GM19324 (cell line): Measurements from ENCODE around the gene HK1.
"Not testable (repeated sequence)": the region's sequence is repeated elsewhere in the genome, so short reads cannot be mapped to it uniquely, and the experiment has no call there.

ENCODE experiments used
- ATAC-seq: cut with Tn5 transposase; IDR thresholded peaks from one replicate; pipeline ENCODE4 v1.9.1; 2021; ENCODE audit warnings: mild to moderate bottlenecking, moderate library complexity; ENCODE audit not compliant: unreplicated experiment, low FRiP score

HK1 gene

GRCh38 chr10:69325637-69326523 is 47.6 kb downstream of the HK1 start:
- not testable (repeated sequence) for ATAC-seq

- ATAC-seq = no peak
Measured at GRCh38 chr10:69326692-69327091, 48.4 kb downstream of the HK1 start.

GRCh38 chr10:69327463-69328379 is 49.4 kb downstream of the HK1 start:
- peak; percentile 78 for ATAC-seq

- peak; percentile 10 for ATAC-seq
Measured at GRCh38 chr10:69328380-69328735, 50.1 kb downstream of the HK1 start.

GRCh38 chr10:69328888-69329287 is 50.6 kb downstream of the HK1 start:
- ATAC-seq = not testable (repeated sequence)

- ATAC-seq = no peak
Measured at GRCh38 chr10:69329721-69330178, 51.5 kb downstream of the HK1 start.

GRCh38 chr10:69331161-69331560 is 52.9 kb downstream of the HK1 start:
- ATAC-seq = no peak

- ATAC-seq = no peak
Measured at GRCh38 chr10:69332278-69333010, 54.1 kb downstream of the HK1 start.

GRCh38 chr10:69333205-69333604 is 54.9 kb downstream of the HK1 start:
- ATAC-seq = no peak

GRCh38 chr10:69333865-69334301 is 55.6 kb downstream of the HK1 start:
- not testable (repeated sequence) for ATAC-seq

- no peak for ATAC-seq
Measured at GRCh38 chr10:69334302-69335062, 56.2 kb downstream of the HK1 start.

GRCh38 chr10:69335063-69335587 is 56.8 kb downstream of the HK1 start:
- ATAC-seq = no peak

- no peak for ATAC-seq
Measured at GRCh38 chr10:69335613-69336012, 57.3 kb downstream of the HK1 start.

GRCh38 chr10:69336952-69337295 is 58.6 kb downstream of the HK1 start:
- ATAC-seq = no peak

- ATAC-seq = no peak
Measured at GRCh38 chr10:69337296-69338132, 59.2 kb downstream of the HK1 start.

- ATAC-seq = no peak
Measured at GRCh38 chr10:69338133-69338456, 59.8 kb downstream of the HK1 start.

- no peak for ATAC-seq
Measured at GRCh38 chr10:69338547-69339450, 60.5 kb downstream of the HK1 start.

GRCh38 chr10:69340695-69341094 is 62.4 kb downstream of the HK1 start:
- ATAC-seq = no peak
